Osteocyte (in vitro differentiated cells): ENCODE measurements around the gene FOXF2. TPM values are rescaled to one million over a fixed set of nuclear protein-coding genes. Genes with fewer than 3 reads are reported as not detected.
A peak's percentile ranks its signal among the peaks of the same experiment; 100 is the strongest.

Experiments used
- DNase-seq: peaks from one replicate; pipeline ENCODE4 v3.0.0; 2021; ENCODE audit warnings: mixed read lengths; ENCODE audit not compliant: unreplicated experiment; ENCODE audit errors: extremely low spot score
- H3K27ac Mint-ChIP-seq: one replicate; pipeline ENCODE4 v1.8.0; 2021; ENCODE audit warnings: mild to moderate bottlenecking, mixed read lengths; ENCODE audit not compliant: unreplicated experiment
- H3K27me3 Mint-ChIP-seq: one replicate; pipeline ENCODE4 v1.8.0; 2021; ENCODE audit warnings: mixed read lengths; ENCODE audit not compliant: unreplicated experiment
- H3K36me3 Mint-ChIP-seq: one replicate; pipeline ENCODE4 v1.8.0; 2021; ENCODE audit warnings: mixed read lengths; ENCODE audit not compliant: unreplicated experiment
- H3K4me1 Mint-ChIP-seq: one replicate; pipeline ENCODE4 v1.8.0; 2021; ENCODE audit warnings: mixed read lengths; ENCODE audit not compliant: unreplicated experiment
- H3K4me3 Mint-ChIP-seq: one replicate; pipeline ENCODE4 v1.8.0; 2021; ENCODE audit warnings: mild to moderate bottlenecking, moderate library complexity, mixed read lengths; ENCODE audit not compliant: unreplicated experiment
- H3K9me3 Mint-ChIP-seq: one replicate; pipeline ENCODE4 v1.8.0; 2021; ENCODE audit warnings: mixed read lengths; ENCODE audit not compliant: unreplicated experiment
- total RNA-seq: library from RNA; stranded (reverse); gene quantifications from 2 replicates; pipeline ENCODE4 v1.2.1, GENCODE V29; 2021
- TF ChIP-seq, protein P1 (sequence below): fragments of 200-600 bp; sonication (generic); IDR thresholded peaks from 2 replicates; pipeline ENCODE4 v1.5.0; 2021; ENCODE audit warnings: antibody characterized with exemption, mild to moderate bottlenecking, moderate library complexity

FOXF2 gene
- total RNA-seq, 1 donor from 2014 or later: 1.8 TPM

DNA sequence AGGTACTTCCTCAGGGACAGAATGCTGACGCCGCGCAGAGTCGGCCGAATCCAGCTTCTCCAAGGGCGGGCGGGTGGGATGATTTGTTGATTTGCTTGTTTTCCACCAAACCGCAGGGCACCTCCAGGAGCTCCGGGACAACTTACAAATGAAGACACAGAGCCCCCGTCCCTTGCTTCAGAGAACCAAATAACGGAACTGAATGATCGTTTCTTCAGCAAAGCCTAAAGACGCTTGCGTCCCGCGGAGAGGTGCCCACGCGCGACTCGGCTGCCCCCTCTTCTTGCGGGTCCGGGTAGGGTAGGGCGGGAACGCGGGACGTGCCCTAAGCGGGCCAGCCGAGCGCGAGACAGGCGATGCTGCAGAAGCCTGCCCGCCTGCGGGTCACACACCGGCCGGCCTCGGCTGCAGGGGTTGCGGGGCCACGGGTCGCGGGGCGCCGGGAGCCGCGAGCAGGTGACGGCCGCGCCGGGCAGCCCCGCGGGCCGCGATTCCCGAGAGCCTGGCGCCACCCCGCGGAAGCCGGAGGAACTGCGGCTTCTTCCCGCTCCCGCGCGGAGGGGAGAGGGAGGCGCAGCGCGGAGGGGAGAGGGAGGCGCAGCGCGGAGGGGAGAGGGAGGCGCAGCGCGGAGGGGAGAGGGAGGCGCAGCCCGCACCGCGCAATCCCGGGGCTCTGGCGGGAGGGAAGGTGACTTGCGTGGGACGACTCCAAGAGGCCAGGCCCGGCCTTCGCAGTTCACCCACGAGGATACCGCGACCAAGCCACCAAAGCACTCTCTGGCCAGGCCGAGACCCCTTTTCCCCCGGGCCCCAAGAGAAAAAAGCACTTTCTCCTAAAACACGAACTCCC, 7.7 kb upstream of the FOXF2 start:
- H3K4me1 Mint-ChIP-seq: peaks cover 22% of the 10 kb centered on the region
- DNase-seq: peak; percentile 89
- H3K27ac Mint-ChIP-seq: no peak overlapping the region
- H3K9me3 Mint-ChIP-seq: no peaks in the 10 kb centered on the region
- peaks cover 4% of the 10 kb centered on the region for H3K36me3 Mint-ChIP-seq
- no peak overlapping the region for H3K4me3 Mint-ChIP-seq
- TF ChIP-seq, protein P1, sequence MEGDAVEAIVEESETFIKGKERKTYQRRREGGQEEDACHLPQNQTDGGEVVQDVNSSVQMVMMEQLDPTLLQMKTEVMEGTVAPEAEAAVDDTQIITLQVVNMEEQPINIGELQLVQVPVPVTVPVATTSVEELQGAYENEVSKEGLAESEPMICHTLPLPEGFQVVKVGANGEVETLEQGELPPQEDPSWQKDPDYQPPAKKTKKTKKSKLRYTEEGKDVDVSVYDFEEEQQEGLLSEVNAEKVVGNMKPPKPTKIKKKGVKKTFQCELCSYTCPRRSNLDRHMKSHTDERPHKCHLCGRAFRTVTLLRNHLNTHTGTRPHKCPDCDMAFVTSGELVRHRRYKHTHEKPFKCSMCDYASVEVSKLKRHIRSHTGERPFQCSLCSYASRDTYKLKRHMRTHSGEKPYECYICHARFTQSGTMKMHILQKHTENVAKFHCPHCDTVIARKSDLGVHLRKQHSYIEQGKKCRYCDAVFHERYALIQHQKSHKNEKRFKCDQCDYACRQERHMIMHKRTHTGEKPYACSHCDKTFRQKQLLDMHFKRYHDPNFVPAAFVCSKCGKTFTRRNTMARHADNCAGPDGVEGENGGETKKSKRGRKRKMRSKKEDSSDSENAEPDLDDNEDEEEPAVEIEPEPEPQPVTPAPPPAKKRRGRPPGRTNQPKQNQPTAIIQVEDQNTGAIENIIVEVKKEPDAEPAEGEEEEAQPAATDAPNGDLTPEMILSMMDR: peak; percentile 96
- H3K27me3 Mint-ChIP-seq: peaks cover 78% of the 10 kb centered on the region

DNA sequence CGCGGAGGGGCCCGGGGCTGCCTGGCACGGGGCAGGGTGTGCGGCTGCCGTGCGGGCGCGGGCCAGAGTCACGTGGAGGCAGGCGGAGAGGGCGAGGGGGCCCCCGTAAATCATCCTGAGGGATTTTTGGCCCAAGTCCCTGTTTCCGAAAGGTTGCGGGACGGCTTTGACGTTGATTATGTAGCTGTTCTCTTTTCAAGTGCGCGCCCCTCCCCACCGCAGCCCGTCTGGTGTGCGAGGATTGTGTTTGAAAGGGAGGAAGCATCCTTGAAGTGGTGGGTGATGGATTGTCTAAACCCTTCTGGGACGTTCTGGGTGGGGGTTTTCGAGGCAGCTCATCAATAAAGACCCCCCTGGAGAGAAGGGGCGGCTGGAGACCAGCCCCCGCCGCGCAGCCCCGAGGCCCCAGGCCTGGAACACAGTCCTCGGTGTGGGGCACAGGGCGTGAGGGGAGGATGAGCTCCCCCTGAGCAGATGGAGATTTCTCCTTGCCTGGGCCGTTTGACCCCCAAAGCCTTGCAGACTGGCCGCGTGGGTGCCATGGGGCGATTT, 7.0 kb upstream of the FOXF2 start:
- peaks cover 79% of the 10 kb centered on the region for H3K27me3 Mint-ChIP-seq
- no peak overlapping the region for H3K27ac Mint-ChIP-seq
- H3K9me3 Mint-ChIP-seq: no peaks in the 10 kb centered on the region
- H3K36me3 Mint-ChIP-seq: peaks cover 4% of the 10 kb centered on the region
- no peak overlapping the region for H3K4me3 Mint-ChIP-seq
- peak; percentile 76 for DNase-seq
- peaks cover 24% of the 10 kb centered on the region for H3K4me1 Mint-ChIP-seq
- TF ChIP-seq, protein P1: no peak

DNA sequence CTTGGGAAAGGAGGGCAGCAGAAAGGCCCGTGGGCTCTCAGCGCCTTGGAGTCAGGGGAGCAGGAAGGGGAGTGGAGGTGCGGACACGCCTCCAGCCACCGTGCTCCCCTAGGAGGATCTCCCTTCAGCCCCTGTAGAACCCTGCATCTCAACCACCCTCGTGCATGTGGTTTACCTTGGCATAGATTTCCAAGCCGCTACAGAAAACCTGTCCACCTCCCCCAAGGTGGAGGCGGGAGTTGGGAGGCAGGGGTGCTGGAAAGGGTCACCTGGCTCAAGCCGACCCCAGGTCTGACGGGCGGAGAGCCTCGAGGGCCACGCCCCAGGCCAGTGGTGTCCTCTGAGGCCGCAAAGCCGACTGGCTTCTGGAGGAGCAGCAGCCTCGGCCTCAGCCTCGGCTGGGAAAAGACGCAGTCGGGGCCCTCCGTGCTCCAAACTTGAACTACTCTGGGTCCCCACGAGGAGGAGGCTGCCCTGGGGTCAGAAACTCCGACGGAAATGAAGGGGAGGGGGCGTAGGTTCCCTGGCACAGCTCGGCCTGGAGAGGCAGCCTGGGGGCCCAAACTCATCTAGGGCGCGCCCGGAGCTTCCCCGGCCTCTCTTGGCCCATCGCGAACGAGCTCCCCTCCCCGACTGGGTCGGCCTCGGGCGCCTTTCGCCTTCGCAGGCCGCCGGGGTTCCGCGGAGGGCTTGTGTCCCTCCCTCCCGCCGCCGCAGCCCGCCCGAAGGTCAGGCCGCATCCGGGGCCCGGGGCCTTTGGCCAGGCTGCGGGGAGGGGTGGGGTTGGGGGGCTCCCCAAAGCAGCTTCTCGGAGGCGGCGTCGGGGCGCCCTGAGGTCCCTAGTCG, 6.3 kb upstream of the FOXF2 start:
- Mint-ChIP-seq H3K27me3 (peaks cover 77% of the 10 kb centered on the region), H3K4me3 (peak overlapping the region; percentile 40)
- DNase-seq: peak; percentile 82

DNA sequence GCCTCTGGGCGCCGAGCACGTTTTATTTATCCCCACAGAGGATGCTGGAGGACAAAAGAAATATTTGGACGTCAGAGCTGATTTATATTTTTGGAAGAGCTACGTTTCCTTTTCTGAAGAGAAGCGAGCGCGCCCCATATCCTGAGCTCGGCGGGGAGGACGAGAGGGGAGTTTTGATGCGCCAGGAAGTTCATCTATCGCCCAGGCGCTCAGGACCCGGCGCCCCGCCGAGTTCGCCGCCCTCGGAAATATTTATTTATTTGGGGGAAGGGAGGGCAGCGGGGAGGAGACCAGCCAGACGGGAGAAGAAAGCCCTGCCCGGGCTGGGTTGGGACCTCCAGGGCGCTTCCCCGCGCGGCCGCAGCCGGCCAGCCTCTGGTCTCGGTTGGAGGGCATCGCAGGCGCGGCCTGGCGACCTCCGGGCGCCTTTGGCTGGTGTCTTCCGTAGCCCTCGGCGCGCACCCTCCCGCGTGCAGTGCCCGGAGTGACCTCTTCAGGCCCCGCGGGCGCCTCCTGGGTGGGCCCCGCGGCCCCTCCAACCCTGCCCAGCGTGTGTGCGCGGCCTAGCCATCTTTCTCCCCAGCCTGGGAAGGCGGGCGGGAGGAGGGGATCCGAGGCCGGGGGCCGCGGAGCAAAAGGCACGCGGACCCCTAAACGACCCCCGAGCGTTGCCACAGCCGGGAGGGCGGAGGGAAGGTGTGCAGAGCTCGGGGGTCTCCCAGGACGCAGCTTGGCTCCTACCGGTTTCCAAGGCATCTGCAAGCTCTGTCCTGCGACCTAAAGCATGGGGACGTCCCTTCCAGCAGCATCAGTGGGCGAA, 5.4 kb upstream of the FOXF2 start:
- Mint-ChIP-seq H3K4me1 (peaks cover 37% of the 10 kb centered on the region), H3K36me3 (peaks cover 4% of the 10 kb centered on the region), H3K4me3 (peak overlapping the region; percentile 40), H3K27me3 (peaks cover 80% of the 10 kb centered on the region), H3K9me3 (no peaks in the 10 kb centered on the region), H3K27ac (no peak overlapping the region)
- no peak for DNase-seq
- TF ChIP-seq, protein P1: no peak

More for the DNA sequence above, 6.3 kb upstream of the FOXF2 start:
- TF ChIP-seq, protein P1: no peak
- Mint-ChIP-seq H3K36me3 (peaks cover 4% of the 10 kb centered on the region), H3K4me1 (peaks cover 29% of the 10 kb centered on the region), H3K9me3 (no peaks in the 10 kb centered on the region), H3K27ac (no peak overlapping the region)
